Measurements from ENCODE around the gene SLC18A2. TPM values are rescaled to one million over a fixed set of nuclear protein-coding genes. Genes with fewer than 3 reads are reported as not detected.

SLC18A2 gene
- total and polyA plus RNA-seq, 9 of the 15 experiments (the other 6 are each of a cell fraction or from before 2014, with no cell fraction given) = 0.03 to 5.4 (median 0.40) TPM

GRCh38 chr10:117311261-117311660 lies 70.3 kb downstream of the SLC18A2 start:
- TF ChIP-seq RHOXF2B (CRISPR knock-in tag; conservative IDR thresholded peaks at IDR 0.05) (no peak), ZNF511 (CRISPR knock-in tag; IDR thresholded peaks at IDR 0.05) (no peak), THRB (CRISPR knock-in tag; conservative IDR thresholded peaks at IDR 0.05) (no peak), ZNF224 (CRISPR knock-in tag; IDR thresholded peaks at IDR 0.05) (no peak), USF1 (CRISPR knock-in tag; IDR thresholded peaks at IDR 0.05) (no peak), HMGXB4 (CRISPR knock-in tag; IDR thresholded peaks at IDR 0.05) (no peak), PURB (CRISPR knock-in tag; IDR thresholded peaks at IDR 0.05; ENCODE audit: low read depth) (no peak), TBP (optimal IDR thresholded peaks at IDR 0.05; ENCODE audit: low read depth, low read length) (no peak), BHLHE40 (IDR thresholded peaks at IDR 0.05; ENCODE audit: low read length) (no peak), MCM2 (IDR thresholded peaks at IDR 0.05; ENCODE audit: low read depth) (no peak), FOSL1 (tag; conservative IDR thresholded peaks at IDR 0.05) (no peak)
- intact Hi-C loops (cut with micrococcal nuclease) = no loop called here
- POLR2A ChIA-PET = no interaction called here
- ATAC-seq (no peak), DNase-seq (ENCODE audit: extremely low read depth in 1 of 4, low spot score in 3 of 4) (no peak), FAIRE-seq (no peak)
- H3K36me3 ChIP-seq (ENCODE audit: control insufficient read depth, insufficient read depth, low read length) = peaks cover 74% of the 10 kb centered on the region
- peaks cover 67% of the 10 kb centered on the region for H3K79me2 ChIP-seq (ENCODE audit: control insufficient read depth, insufficient read depth, low read length)
- CTCF ChIA-PET (ENCODE audit: low intra/inter-chr PET ratio) = no interaction called here
- no peaks in the 10 kb centered on the region for H4K20me1 ChIP-seq (replicated peaks; ENCODE audit: control insufficient read depth, insufficient read depth, low read length)
- no peak overlapping the region for H3K9ac ChIP-seq (ENCODE audit: insufficient read depth in 1 of 2, low read depth in 2 of 2, low read length in 2 of 2)
- H3K9me3 ChIP-seq (replicated peaks; ENCODE audit: control insufficient read depth, insufficient read depth, low read depth, low read length) = no peaks in the 10 kb centered on the region
- H3K4me1 ChIP-seq (replicated peaks in 1 of 2; ENCODE audit: control insufficient read depth in 2 of 2, insufficient read depth in 2 of 2, low read length in 2 of 2) = no peaks in the 10 kb centered on the region
- no peaks in the 10 kb centered on the region for H3K9me1 ChIP-seq (ENCODE audit: control insufficient read depth, insufficient read depth, low read length)
- in situ Hi-C loops (cut with MboI) = loop anchor here (5.0 kb wide), 1 partner anchor 84 kb away; no protein-coding TSS in a partner anchor
- BruUV-seq (replicated peaks) = no TSS peak
- H3K27ac ChIP-seq (ENCODE audit: extremely low read depth, low read depth, low read length) = no peak overlapping the region
- no peak overlapping the region for H3K4me2 ChIP-seq (ENCODE audit: insufficient read depth, low read length)
- no peak overlapping the region for H2AFZ ChIP-seq (ENCODE audit: low read depth, low read length)
- no peak overlapping the region for H3K4me3 ChIP-seq
- 90% methylated on average over 5 of the region's 5 CpGs for WGBS (ENCODE audit: insufficient coverage, low coverage, missing lambda C conversion rate)
- no peaks in the 10 kb centered on the region for H3K27me3 ChIP-seq (ENCODE audit: control insufficient read depth in 2 of 2, insufficient read depth in 2 of 2, low read length in 2 of 2)
